Stimulated activated CD8-positive, alpha-beta memory T cell treated with anti-CD3 and anti-CD28 coated beads, Interleukin-12 subunit alpha, Interleukin-12 subunit beta, amount 100 ng/mL, for 24 hours (primary cell): ENCODE measurements around the gene CRYBB3.
"Not testable (repeated sequence)": the region's sequence is repeated elsewhere in the genome, so short reads cannot be mapped to it uniquely, and the experiment has no call there.

Experiments
- DNase-seq: peaks from one replicate; pipeline ENCODE4 v3.0.0-alpha.2; 2020; ENCODE audit errors: extremely low read depth

CRYBB3 gene

DNA sequence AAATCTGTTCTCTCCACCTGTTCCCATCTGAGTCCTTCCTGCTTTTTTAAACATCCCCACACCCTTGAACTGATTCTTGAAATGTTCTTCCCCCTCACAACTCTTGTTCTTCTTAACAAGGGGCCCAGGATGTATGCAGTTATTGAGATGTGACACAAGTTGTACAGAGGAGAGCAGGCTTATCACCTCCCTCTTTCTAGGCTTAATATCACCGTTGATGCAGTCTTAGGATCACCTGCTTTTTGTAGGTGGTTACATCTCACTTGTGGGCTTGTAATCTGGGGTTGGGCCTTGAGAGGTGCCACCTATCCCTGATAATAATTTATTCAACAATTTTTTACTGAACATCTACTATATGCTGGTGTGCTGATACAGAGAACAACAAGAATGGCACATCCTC lies 6.2 kb downstream of the CRYBB3 start:
- DNase-seq = no peak

- DNase-seq = no peak
Measured at GRCh38 chr22:25206998-25207397, 7.3 kb downstream of the CRYBB3 start.

DNA sequence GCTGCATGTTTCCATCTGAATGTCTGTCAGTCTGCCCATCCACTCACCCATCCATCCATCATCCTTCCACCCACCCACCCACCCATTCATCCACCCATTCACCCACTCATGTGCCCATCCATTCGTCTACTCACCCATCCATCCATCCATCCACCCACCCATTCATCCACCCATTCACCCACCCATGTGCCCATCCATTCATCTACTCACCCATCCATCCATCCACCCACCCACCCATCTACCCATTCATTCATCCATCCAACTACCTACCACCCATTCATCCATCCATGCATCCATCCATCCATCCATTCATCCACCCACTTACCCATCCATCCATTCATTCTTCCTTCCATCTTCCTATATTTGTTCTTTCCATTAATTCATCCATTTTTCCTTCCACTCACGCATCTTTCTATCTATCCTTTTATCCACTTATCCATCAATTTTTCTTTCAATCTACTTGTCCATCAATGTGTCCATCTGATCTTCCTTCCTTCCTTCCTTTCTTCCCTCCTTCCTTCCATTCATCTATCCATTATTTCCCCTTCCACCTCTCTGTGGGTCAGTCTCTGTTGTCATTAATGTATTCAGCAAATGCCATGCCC lies 8.0 kb downstream of the CRYBB3 start:
- no peak for DNase-seq

- DNase-seq = no peak
Measured at GRCh38 chr22:25208328-25208727, 8.7 kb downstream of the CRYBB3 start.

- DNase-seq = no peak
Measured at GRCh38 chr22:25208743-25209505, 9.3 kb downstream of the CRYBB3 start.

GRCh38 chr22:25210793-25211192 lies 11.1 kb downstream of the CRYBB3 start:
- no peak for DNase-seq

DNA sequence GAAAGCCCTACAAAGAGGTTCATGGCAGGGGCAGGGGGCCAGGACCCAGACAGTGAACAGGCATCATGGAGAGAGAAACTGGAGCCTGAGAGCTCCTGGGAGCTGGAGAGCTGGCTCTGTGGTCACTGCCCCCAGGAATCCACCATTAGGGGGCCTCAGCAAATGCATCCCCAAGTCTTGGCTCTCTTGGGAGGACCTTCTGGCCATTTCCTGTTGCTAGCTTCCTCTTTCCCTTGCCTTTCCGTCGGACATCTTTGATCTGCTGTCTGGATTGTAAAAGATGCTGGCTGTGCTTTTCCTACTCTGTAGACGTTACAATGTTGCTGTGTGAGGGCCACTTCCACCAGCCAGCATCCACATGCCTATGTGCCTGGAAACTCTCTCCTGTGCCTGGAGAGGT lies 12.7 kb downstream of the CRYBB3 start:
- DNase-seq = no peak

GRCh38 chr22:25213221-25213620 lies 13.6 kb downstream of the CRYBB3 start:
- no peak for DNase-seq

DNA sequence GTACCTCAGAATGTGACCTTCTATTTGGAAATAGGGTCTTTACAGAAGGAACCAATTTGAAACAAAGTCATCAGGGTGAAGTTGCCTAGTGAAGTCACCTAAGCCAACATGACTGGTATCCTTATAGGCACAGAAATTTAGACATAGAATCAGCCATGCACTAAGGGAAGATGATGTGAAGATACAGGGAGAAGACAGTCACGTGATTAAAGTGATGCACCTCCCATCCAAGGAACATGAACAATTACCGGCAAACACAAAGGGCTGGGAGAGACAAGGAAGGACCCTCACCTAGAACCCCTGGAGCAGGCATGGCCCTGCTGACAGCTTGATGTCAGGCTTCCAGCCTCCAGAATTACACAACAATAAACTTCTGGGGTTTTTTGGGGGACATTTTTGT lies 16.6 kb downstream of the CRYBB3 start:
- DNase-seq = no peak

DNA sequence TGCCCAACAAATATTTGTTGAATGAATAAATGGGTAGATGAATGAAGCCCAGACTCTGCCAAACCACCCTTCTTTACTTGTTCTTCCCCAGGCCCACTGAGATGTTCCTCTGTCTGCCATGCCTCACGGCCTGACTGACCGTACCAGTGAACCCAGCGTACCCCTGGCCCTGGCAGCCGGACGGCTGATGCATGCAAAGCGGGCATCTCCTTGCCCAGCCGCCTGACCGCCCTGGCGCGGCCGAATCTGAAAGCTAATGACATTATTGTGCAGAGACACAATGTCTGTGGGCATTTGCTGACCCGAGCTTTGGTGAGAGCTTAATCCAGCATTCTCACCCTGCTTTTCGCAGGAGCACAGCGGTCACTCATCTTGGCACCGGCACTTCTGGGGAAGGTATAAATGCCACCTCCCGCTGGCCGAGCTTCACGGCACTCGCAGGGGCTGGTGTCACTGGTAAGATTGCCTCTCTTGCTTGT lies 19.6 kb downstream of the CRYBB3 start, which contains the start of gene CRYBB2:
Gene CRYBB2 (plus strand): TSS at position 429 of the 479 bp plus-strand sequence. CDS start 1,791 bp downstream, outside the sequence.
- no peak for DNase-seq

GRCh38 chr22:25219948-25220442 lies 20.3 kb downstream of the CRYBB3 start:
- no peak for DNase-seq

- no peak for DNase-seq
Measured at GRCh38 chr22:25221790-25222189, 22.1 kb downstream of the CRYBB3 start.

- no peak for DNase-seq
Measured at GRCh38 chr22:25223269-25223850, 23.7 kb downstream of the CRYBB3 start.

DNA sequence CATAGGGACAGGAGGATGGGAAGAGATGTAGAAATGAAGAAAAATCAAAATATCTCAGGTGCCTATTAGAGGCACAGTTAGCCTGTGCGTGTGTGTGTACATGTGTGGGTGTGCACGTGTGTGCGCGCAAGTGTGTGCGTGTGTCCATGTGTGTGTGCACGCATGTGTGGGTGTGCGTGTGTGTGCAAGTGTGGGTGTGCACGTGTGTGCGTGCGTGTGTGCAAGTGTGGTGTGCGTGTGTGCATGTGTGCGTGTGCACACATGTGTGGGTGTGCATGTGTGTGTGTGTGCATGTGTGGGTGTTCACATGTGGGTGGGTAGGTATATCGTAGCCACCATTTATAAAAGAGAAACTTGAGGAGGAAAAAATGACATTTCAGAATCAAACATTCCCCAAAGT lies 29.2 kb downstream of the CRYBB3 start:
- no peak for DNase-seq

DNA sequence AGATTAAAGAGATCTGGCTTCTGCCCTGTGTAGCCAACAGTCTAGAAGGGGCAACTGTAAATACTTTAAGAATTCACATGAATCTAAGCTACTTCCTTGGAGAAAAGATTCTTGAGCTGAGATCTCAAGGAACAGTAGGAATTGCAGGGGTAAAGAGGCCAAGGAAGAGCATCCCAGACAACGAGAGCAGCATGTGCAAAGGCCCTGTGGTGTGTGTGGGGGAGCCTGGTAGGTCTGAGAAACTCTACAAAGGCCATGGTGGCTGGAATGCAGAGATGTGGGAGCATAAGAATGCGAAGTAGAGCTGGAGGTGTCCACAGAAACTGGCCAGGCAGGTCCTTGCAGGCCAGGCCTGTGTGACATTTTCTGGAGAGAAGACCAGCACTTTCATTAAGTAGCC lies 31.1 kb downstream of the CRYBB3 start:
- not testable (repeated sequence) for DNase-seq

- DNase-seq = no peak
Measured at GRCh38 chr22:25232301-25232700, 32.6 kb downstream of the CRYBB3 start.

GRCh38 chr22:25233706-25234105 lies 34.0 kb downstream of the CRYBB3 start:
- not testable (repeated sequence) for DNase-seq

DNA sequence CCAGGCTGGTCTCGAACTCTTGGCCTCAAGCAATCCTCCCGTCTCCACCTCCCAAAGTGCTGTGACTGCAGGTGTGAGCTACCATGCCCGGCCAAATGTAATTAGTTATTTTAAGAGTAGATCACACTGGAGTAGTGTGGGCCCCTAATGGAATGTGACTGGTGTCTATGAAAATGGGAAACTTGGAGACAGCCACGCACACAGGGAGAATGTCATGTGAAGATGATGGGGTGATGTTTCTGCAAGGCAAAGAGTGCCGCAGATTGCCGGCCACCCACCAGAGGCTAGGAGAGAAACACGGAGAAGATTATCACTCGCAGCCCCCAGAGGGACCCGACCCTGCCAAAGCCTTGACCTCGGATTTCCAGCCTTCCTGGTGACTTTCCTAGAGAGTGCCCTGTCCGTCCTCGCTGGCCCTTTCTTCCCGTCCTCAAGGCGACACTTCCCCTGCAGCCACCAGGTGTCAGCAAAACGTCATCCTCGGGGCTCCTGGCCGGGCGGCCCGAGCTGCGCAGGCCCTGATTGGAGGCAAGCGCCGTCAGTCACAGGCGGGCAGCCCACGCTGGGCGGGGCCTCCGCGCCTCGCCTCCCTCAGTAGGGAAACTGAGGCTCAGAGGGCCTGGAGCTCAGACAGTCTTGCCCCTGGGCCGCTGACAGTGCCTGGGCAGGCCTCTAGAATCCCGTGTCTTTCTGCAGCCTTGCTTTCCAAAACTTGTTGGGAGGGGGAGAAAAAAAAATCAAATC lies 36.1 kb downstream of the CRYBB3 start:
- peak; percentile 32 for DNase-seq

- DNase-seq = no peak
Measured at GRCh38 chr22:25236417-25236816, 36.8 kb downstream of the CRYBB3 start.

- DNase-seq = no peak
Measured at GRCh38 chr22:25237503-25237902, 37.8 kb downstream of the CRYBB3 start.

GRCh38 chr22:25238058-25238457 lies 38.4 kb downstream of the CRYBB3 start:
- DNase-seq = not testable (repeated sequence)

GRCh38 chr22:25255169-25255568 lies 55.5 kb downstream of the CRYBB3 start:
- DNase-seq = not testable (repeated sequence)
